ENCODE data around the gene CHCHD6. TPM values are rescaled to one million over a fixed set of nuclear protein-coding genes. Genes with fewer than 3 reads are reported as not detected.

Gene CHCHD6
- total RNA-seq, 4 donors from 2014 or later, result 7.5 to 21.9 (median 16.3) TPM

- H3K36me3 ChIP-seq, result no peaks in the 10 kb centered on the region
- H3K27me3 ChIP-seq, result peaks cover 0 to 37% (median 0%) of the 10 kb centered on the region in 4 donors
- H3K4me1 ChIP-seq, result peaks cover 0 to 32% (median 0%) of the 10 kb centered on the region in 3 donors
- intact Hi-C loops (cut with DNase I), result loop anchor here (5.0 kb wide), 1 partner anchor 862 kb away; no protein-coding TSS in a partner anchor
- no peak for DNase-seq
- 63 to 68% methylated on average over 4 of the region's 4 CpGs for WGBS, 2 donors
- H3K9me3 ChIP-seq, result no peaks in the 10 kb centered on the region
- TF ChIP-seq, protein P1, sequence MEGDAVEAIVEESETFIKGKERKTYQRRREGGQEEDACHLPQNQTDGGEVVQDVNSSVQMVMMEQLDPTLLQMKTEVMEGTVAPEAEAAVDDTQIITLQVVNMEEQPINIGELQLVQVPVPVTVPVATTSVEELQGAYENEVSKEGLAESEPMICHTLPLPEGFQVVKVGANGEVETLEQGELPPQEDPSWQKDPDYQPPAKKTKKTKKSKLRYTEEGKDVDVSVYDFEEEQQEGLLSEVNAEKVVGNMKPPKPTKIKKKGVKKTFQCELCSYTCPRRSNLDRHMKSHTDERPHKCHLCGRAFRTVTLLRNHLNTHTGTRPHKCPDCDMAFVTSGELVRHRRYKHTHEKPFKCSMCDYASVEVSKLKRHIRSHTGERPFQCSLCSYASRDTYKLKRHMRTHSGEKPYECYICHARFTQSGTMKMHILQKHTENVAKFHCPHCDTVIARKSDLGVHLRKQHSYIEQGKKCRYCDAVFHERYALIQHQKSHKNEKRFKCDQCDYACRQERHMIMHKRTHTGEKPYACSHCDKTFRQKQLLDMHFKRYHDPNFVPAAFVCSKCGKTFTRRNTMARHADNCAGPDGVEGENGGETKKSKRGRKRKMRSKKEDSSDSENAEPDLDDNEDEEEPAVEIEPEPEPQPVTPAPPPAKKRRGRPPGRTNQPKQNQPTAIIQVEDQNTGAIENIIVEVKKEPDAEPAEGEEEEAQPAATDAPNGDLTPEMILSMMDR (IDR thresholded peaks at IDR 0.05), result no peak
- no peak for TF ChIP-seq POLR2A (IDR thresholded peaks at IDR 0.05)
- H3K4me3 ChIP-seq, result no peak overlapping the region
- H3K27ac ChIP-seq, result no peak overlapping the region
Measured at GRCh38 chr3:126680667-126681055, 23.4 kb upstream of the CHCHD6 start.

GRCh38 chr3:126682009-126682408 is 22.0 kb upstream of the CHCHD6 start:
- no peak overlapping the region for H3K27ac ChIP-seq
- DNase-seq, result no peak
- 57% methylated on average over 1 of the region's 2 CpGs; no CpG with 5 or more reads in 1 of the 2 donors for WGBS, 2 donors
- peaks cover 0 to 28% (median 0%) of the 10 kb centered on the region in 4 donors for H3K27me3 ChIP-seq
- intact Hi-C loops (cut with DNase I), result loop anchor here (5.0 kb wide), 1 partner anchor 860 kb away; no protein-coding TSS in a partner anchor
- no peaks in the 10 kb centered on the region for H3K9me3 ChIP-seq
- H3K4me3 ChIP-seq, result no peak overlapping the region
- H3K36me3 ChIP-seq, result no peaks in the 10 kb centered on the region
- TF ChIP-seq, protein P1 (IDR thresholded peaks at IDR 0.05), result no peak
- TF ChIP-seq POLR2A (IDR thresholded peaks at IDR 0.05), result no peak
- H3K4me1 ChIP-seq, result peaks cover 0 to 32% (median 0%) of the 10 kb centered on the region in 3 donors

DNA sequence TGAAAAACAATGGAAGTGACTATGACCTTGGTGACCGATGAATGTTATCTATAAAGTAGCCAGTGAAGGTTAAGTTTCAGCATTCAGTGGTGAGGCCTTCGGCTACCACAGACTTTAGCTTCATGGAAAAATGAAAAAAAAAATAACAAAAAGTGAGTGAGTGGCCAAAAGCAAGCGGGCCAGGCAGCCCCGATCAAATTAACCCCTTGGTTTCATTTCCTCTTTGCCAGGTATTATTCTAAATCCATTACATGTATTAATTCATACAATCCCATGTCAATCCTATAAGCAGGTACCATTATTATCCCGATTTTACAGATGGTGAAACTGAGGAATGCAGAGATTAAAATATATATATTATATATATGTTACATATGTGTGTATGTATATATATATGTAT is 21.0 kb upstream of the CHCHD6 start:
- no peak for TF ChIP-seq POLR2A (IDR thresholded peaks at IDR 0.05)
- TF ChIP-seq, protein P1 (IDR thresholded peaks at IDR 0.05), result no peak
- 60 to 72% methylated on average over 5 of the region's 5 CpGs for WGBS, 2 donors
- no peak for DNase-seq
- Histone ChIP-seq H3K9me3 (no peaks in the 10 kb centered on the region), H3K27ac (no peak overlapping the region), H3K4me1 (peaks cover 0 to 32% (median 0%) of the 10 kb centered on the region in 3 donors), H3K27me3 (peaks cover 0 to 18% (median 0%) of the 10 kb centered on the region in 4 donors), H3K36me3 (no peaks in the 10 kb centered on the region), H3K4me3 (no peak overlapping the region)
- intact Hi-C loops (cut with DNase I), result loop anchor here (5.0 kb wide), 1 partner anchor 859 kb away; no protein-coding TSS in a partner anchor

DNA sequence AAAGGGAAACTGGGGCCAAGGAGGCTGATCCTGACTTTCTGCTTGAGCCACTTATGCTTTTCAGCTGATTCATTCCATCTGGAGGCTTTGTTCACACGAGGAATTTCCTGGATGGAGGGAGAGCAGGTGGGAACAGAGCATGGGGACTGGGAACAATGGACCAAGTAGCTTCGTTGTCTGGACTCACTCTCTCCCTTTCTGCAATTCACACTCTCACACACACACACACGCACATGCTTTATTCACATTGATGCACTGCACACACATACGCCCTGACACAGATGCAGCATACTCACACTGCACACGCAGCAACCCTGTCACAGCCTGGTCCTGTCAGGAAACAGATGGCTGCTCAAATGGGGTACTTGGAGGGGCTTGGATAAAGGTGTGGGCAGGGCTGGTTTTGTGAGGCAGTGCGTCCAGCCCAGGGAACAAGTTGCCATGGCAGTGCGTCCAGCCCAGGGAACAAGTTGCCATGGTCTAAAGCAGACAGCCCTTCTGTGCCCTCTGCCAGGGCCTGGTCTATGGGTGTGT is 19.8 kb upstream of the CHCHD6 start:
- TF ChIP-seq, protein P1 (IDR thresholded peaks at IDR 0.05), result no peak
- TF ChIP-seq POLR2A (IDR thresholded peaks at IDR 0.05), result no peak
- H3K9me3 ChIP-seq, result no peaks in the 10 kb centered on the region
- H3K36me3 ChIP-seq, result no peaks in the 10 kb centered on the region
- H3K27me3 ChIP-seq, result peaks cover 0 to 6% (median 0%) of the 10 kb centered on the region in 4 donors
- intact Hi-C loops (cut with DNase I), result loop anchor here (5.0 kb wide), 1 partner anchor 858 kb away; no protein-coding TSS in a partner anchor
- no peak overlapping the region for H3K27ac ChIP-seq
- no peak for DNase-seq
- 35 to 49% methylated on average over 6 to 7 of the region's 7 CpGs for WGBS, 2 donors
- H3K4me3 ChIP-seq, result no peak overlapping the region
- peaks cover 0 to 27% (median 0%) of the 10 kb centered on the region in 3 donors for H3K4me1 ChIP-seq

DNA sequence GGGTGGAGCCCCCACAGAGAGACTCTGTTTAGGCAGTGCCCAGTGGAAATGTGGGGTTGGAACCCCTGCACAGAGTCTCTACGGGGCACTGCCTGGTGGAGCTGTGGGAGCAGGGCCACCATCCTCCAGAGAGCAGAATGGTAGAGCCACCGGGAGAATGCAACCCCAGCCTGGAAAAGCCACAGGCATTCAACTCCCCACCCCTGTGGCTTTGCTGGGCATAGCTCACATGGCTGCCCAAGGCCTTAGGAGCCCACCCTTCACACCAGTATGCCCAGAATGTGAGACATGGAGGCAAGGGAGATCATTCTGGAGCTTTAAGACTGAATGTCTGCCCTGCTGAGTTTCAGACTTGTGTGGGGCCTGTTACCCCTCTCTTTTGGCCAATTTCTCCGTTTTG is 19.0 kb upstream of the CHCHD6 start:
- DNase-seq, result no peak
- Histone ChIP-seq H3K27me3 (peaks cover 0 to 2% (median 0%) of the 10 kb centered on the region in 4 donors), H3K9me3 (no peaks in the 10 kb centered on the region), H3K4me1 (peaks cover 0 to 20% (median 0%) of the 10 kb centered on the region in 3 donors), H3K27ac (no peak overlapping the region), H3K36me3 (no peaks in the 10 kb centered on the region), H3K4me3 (no peak overlapping the region)
- intact Hi-C loops (cut with DNase I), result no loop called here
- TF ChIP-seq POLR2A (IDR thresholded peaks at IDR 0.05), result no peak
- TF ChIP-seq, protein P1 (IDR thresholded peaks at IDR 0.05), result no peak
- WGBS, 2 donors, result 60 to 94% methylated on average over 2 to 3 of the region's 3 CpGs
